Glomerular visceral epithelial cell (primary cell): ENCODE measurements around the gene TMEM187.
A peak's percentile ranks its signal among the peaks of the same experiment; 100 is the strongest.

Source experiments
- DNase-seq: peaks from one replicate; pipeline ENCODE4 v3.0.0-alpha.2; 2016; ENCODE audit errors: extremely low spot score

The TMEM187 gene

DNA sequence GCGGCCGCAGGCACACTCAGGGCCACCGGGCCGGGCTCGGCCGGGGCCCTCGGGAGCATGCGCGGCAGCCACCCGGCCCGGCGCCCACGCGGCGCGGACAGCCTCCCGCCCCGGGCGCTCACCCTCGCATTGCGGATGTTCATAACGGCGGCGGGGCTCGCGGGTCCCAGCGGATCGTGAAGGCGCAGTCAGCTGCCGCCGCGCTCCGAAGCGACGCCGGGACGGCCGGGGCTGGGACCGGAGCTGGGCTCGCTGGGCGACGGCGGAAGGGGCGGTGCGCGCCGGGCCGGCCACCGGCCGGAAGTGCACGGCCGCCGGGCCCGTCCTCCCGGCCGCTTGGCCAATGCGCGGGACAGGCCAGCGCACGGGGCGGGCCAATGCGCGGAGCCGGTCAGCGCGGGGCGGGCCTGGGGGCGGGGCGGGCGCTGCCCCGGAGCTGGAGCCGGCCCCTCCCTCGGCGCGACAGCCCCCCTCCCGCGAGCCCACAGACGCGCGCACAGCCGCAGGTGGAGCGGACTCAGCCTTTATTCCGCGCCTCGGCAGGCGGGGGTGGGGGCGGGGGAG is 37.7 kb upstream of the TMEM187 start, which contains the start of gene NAA10:
NAA10 (minus strand) TSS at position 276 of the 564 bp plus-strand sequence; CDS start at position 143, 133 bp downstream.
- peak; percentile 79 for DNase-seq

DNA sequence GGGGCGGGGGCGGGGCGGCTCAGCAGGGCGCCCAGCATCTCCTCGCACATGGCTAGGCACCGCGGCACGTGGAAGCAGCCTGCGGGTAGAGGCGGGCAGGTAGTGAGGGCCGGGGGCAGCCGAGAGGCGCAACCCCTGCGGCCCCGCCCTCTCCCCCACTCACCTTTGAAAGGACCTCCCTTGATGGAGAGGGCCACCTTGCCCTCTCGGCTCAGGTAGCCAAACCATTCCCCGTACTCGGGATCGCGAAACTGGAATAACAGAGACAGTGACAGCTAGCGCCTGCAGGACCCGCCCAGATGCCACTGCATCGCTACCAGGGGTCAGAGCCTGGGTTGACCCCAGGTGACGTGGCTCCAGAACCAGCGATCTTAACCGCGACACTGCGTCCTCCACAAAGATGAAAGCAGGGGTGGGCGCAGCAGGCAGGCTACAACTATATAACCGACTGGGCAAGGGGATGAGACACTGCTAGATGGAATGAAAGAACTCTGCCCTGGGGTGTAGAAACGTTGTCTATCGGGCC is 37.2 kb upstream of the TMEM187 start:
- no peak for DNase-seq

DNA sequence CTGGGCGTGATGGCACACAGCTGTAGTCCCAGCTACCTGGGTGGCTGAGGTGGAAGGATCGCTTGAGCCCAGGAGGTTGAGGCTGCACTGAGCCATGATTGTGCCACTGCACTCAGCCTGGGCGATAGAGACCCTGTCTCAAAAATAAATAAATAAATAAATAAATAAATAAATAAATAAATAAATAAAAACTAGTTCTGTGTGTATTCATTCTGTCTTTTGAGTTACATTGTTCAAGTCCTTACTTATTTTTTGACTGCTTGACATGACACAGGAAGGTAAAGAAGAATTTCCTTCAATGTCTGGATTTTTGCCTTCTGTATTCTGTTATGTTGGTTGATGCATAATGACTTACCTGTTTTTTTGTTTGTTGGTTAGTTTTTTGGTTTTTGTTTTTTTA is 35.5 kb upstream of the TMEM187 start:
- DNase-seq = no peak

DNA sequence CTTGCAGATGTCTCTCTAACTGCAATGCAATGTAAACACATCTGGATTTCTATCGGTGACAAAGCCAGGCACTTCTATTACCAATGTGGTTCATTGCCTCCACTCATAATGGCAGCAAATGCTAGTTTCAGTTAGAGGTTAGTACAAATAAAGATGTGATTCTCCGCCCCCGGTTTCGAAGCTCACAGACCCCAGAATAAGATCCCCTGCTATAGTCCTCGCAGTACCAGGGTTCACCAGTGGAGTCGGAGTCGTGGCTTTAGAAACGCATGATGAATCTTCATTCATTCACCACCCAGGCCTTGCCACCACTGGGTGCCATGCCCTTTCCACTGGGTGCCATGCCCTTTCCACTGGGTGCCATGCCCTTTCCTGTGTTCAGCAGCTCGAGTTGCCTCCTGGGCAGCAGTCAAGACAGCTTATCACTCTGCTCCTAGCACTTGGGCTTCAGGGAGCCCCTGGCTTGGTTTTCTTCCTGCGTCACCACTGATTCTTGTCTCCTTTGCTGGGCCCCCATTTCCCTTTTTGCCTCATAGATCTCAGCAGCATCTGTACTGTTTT is 34.2 kb upstream of the TMEM187 start:
- DNase-seq = no peak

DNA sequence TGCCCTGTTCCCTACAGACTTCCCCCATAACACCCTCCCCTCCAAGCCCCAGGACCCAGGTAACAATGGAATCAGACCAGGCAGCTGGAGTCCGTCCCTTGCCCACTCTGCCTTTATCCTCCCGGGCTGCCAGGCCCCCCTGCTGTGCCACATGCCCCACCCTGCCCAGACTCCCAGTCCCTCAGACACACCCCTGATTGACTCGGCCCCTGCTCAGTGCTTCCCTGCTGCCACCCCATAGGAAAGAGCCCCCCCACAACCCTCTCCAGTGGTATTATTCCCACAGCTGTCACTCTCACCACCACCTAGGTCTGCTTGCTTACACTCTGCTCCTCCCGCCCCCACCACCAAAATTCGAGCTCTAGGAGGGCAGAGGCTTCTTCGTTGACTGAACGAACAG is 33.0 kb upstream of the TMEM187 start:
- no peak for DNase-seq

DNA sequence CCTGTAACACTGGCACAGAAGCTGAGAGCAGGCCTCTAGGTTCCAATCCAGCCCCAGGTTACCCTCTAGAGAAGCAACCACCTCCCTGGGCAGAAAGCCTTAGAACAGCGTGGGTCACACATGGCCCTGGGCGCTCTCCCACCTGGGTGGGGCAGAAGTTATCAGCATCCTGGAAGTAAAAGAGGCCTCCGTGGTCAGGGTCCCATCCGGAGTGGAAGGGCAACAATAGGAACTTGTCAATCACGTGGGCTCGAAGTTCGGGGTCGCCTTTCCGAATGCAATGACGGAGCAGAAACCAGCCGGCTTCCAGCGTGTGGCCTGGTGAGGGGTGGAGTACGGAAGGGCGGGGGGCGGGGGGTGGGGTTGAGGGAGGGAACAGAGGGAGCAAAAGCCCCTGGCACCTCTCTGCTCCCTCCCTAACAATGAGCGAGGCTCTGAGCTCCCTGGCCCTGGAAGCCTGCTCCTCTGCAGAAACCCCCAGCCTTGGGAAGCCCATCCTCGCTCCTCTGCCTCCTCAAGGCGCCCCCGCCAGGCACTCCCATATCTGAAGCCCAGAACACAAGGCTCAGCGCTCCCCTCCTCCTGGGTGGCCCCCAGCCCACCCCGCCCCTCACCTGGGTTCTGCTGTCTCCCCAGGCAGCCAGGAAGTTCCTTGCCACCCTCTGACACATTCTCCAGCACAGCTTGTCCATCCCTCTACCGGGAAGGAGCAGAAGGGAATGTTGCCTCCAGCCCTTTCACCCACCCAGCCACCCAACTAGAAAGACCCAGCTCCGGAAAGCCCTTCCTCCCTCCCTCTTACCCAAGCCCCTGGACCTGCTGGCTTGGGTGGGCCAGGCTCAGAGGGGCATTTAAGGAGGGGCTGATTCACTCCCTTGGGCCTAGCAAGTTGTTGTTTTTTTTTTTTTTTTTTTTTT is 31.0 kb upstream of the TMEM187 start:
- DNase-seq = no peak

DNA sequence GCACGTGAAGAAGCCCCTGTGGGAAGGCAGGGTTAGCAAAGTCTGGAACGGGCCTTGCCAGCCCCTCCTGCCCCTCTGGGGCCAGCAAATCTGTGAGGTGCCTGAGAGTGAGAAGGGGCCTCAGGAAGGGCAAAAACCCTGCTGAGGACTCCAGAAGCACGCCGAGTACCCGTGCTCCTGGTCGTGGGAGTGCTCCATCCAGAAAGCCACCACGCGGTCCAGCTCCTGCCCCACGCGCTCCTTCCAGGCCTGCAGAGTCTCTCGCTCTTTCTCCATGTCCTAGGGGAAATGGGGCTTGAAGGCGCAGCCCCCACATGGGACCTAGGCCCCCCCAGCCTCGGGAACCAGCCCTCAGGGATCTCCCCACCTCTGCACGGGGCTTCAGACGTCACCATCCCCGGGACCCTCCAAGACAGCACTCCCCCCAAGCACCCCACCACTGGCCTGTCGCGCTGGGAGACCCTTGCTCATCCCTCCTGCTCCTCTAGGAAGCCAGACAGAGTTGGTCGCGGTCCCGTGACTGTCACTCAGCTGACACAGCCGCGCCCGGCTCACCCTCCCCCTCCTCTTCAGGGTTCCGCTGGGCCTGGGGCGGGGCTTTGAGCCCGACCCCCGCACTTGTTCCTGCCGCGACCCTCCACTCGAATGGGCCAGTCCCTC is 28.3 kb upstream of the TMEM187 start, which contains the start of gene RENBP:
RENBP (minus strand) TSS at position 504 of the 660 bp plus-strand sequence; CDS start at position 471, 33 bp downstream.
- no peak for DNase-seq

DNA sequence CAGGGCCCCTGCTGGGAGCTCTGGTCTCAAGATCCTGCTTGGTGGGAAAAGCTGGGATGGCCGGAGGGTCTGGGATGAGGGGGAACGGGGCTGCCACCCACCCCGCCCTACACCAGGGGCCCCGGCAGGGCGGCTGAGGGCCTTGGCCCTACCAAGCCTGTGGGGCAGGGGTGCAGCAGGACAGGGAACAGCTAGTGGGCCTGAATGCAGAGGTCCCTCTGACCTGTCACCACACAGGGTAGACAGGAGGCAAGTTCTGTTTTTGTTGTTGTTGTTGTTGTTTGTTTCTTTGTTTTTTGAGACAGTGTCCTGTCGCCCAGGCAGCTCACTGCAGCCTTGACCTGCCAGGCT is 27.8 kb upstream of the TMEM187 start:
- no peak for DNase-seq

DNA sequence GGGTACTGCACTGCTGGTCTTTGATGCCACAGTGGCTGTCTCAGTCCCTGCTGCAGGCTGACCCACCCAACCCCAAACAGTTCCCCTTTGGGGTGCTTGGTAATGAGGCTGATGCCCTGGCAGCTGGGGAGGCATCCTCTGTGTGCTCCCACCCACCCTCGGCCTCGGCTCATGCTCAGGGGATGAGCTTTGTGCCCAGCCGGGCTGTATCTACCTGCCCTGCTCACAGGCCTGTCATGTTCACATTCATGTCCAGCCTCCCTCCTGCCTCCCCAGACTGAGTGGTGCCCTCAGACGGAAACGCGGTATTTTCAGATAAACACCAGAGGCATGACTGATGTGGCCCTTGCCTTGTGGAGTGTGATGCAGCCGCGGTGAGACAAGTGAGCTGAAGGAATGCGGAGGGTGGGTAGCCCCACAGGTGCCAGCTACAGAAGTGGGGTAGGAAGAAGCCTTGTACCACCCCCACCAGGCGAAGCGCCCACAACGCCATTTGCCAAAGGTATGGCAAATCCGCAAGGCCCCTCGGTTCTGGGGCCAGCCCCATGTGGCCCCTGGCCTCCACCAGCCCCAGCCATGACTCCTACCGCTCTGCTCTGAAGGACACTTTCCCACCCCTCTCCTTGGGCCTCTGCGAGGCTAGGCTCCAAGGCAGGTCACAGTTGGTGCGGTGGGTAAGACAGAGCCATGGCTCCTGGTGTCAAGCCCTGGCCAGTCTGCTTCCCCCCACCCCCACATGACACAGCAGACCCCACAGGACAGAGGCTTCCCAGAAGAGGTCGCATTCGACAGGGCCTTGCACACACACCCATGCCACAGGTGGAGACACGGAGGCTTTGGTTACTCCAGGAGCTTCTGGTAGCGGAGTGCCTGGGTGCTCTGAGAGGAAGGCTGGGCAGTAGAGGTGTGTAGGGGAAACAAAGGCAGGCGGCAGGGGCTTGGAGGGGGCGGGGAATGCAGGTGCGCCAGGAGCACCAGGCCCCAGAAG is 26.3 kb upstream of the TMEM187 start:
- DNase-seq = no peak

DNA sequence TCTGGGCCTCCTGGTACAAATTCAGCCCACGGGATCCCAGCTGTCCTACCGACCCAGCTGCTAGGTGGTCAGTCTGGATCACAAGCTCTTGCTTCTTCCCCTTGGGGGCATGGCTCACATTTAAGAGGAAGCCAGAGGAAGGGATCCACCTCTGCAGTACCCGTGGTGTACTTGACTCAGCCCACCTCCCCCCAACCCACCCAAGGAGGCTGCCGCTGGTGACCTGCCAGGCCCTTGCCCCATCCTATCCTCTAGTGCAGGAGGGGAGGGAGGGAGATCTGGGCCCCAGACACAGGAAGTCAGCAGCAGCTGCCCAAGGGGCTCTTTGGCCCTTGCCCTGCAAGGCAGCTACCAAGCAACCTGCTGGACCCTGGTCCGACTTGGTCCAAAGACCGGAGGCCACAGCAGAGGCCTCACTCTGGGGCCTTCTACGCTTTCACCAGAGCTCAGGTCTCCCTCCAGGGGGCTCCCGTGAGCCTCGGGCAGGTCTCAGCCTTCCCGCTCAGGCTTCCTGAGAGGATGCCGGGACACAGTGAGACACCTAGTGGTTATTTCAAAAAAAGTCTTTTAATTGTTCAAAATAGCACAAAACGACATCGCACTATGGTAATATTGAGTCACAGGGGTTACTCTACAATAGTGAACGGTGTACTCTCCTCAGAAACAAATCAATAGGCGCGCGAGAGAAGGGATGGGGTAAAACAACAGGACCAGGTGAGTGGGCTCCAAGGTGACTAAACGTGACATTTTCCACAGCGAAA is 25.4 kb upstream of the TMEM187 start:
- DNase-seq = peak; percentile 76

DNA sequence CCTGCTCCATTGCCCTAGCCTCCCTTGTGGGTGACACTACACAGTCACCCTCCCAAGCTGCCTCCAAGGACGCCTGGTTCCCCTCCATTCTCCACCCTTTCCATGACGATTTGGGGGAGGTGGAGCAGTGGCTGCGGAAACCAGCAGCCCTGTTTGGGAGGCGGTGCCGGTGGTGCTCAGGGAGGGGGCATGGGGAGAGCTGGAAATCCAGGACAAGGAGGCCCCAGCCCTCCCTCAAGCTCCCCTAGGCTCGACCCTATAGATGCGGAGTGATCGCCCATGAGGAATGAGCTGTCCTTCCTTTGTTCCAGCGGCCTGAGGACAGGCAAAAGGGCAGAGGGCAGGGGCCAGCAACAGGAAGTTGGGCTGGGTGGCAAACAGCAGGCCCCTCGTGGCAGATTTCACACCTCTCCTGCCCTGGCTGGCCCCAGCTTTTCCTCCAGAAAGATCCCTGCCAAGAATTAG is 24.5 kb upstream of the TMEM187 start:
- DNase-seq = no peak

DNA sequence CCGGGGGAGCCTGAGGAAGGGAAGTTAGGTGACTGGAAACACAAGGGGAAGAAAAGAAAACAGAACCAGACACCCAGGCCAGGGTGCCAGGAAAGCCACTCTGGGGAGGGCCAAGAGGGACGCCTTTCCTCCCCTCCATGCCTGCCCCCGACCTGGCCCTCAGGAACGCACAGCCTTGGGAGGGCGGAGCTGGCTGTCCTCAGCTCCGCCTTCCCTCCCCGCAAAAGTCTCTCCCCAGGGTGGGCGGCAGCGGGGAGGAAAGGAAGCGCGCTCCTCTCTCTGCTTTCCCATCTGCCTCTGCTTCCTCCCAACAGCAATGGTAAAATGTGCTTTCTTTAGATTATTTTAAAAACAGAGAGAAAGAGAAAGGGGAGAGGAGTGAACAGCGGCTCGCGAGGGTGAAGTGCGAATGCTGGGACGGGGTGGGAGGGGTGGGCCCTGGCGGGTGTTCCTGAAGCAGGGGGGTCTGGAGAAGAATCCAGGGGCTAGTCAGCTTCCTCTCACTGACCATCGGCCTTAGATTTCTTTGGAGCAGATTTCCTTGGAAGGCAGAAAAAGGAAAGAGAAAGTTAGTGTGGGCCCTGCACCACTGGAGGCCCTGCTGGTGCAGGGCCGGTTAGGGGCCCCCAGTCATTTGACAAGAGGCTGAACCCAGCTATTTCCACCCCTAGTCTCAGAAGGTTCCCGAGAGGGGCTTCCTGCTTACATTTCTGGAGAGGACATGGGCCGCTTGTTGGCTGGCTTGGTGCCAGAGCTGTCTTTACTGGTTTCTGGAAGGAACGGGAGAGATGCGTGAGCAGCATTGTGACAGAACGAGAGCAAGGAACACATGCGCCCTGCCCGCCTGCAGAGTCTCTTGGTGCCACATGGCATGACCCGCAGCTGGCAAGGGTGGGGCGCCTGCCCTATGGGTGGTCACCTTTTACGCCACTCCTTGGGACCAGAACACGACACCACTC is 23.4 kb upstream of the TMEM187 start:
- no peak for DNase-seq

DNA sequence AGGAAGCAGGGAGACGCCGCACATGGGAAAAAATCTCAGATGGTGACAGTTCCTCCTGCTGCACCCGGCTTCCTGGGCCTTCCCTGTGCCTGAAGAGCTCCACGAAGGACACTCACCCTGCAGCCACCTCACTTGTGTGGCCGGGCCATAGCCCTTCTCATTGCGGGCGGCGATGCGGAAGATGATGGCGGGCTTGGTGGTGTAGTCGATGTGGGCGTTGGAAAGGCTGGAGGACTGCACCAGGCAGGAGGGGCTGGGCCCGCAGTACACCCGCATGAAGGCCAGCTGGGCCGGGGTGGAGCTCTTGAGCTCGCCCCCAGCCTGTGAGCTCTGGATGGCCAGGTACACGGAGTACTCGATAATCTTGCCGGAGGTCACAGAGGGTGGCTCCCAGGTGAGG is 22.4 kb upstream of the TMEM187 start:
- no peak for DNase-seq

DNA sequence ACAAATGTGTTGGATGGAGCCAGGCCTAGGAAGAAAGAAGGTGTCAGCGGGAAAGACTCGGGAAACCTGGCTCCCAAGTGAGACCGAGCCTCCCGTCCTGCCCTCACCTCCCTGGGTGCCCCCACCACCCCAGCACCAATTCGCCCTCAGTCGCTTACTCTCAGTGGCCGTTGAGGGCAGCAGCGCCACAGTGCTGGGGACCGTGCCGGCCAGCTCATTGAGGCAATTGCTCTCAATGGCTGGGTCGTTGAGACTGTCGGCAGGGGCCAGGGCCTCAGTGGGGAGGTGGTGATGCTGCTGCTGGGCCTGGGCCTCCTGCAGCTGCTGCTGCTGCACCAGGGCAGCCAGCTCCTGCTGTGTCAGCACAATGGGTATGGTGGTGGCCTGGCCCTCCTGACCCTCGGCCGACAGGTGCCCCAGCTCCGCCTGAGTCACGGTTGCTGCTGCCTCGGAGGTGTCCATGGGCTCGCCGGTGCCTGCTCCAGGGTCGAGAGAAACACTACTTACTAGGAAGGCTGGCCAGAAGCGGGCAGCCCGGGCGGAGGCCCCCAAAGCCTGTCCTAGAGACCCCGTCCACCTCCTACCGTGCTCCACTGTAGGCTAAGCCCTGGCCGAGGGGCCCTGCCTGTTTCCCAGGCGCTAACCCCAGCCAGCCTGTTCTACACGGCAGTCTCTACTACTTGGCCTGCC is 20.7 kb upstream of the TMEM187 start:
- DNase-seq = no peak

DNA sequence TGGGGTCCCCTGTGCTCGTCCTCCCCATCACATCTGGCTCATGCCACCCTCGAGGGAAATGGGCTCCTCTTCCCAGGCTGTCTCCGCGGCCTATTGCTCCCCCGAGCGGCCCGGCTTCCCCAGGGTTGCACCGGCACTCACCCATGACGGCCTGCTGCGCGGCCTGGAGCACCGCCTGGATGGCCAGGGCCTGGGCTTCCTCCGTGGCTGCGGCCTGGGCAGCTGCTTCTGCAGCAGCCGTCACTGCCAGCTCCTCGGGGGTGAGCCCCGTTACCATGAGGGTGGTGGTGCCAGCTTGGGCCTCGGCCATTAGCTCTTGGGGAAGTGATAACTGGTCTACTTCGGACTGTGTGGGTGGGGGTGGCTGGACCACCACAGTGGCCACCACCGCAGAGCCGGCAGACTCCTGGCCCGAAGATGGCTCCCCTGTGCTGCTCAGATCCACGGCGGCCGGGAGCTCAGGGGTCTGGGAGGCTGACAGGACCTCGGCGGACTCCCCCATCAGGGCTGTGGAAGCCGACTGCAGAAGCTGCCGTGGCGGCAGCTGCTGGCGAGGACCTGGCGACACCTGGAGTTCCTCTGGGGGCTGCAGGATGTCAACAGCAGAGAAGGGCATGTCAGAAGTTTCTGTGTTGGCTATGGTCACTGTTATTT is 20.1 kb upstream of the TMEM187 start:
- no peak for DNase-seq

DNA sequence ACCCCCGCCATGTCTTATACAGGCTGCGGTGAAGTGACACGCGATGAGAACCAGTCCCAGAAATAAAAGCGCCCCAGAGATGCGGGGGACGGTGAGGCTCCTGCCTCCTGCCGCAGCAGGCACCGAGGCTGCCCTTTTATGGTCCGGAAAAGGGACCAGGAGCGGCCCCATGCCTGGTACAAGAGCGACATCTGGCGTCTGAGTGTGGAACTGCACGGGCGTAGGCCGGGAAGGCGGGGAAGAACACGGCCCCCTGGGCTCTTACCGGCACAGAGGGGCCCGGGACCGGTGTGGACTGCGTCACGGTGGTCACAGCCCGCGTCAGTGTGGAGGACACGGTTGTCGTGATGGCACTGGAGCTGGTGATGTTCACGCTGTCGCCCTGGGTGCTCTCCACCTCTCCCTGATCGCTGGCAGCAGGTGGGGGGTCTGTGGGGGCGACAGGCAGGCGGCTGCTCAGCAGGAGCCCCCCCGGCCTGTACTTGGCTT is 19.2 kb upstream of the TMEM187 start:
- peak; percentile 65 for DNase-seq

DNA sequence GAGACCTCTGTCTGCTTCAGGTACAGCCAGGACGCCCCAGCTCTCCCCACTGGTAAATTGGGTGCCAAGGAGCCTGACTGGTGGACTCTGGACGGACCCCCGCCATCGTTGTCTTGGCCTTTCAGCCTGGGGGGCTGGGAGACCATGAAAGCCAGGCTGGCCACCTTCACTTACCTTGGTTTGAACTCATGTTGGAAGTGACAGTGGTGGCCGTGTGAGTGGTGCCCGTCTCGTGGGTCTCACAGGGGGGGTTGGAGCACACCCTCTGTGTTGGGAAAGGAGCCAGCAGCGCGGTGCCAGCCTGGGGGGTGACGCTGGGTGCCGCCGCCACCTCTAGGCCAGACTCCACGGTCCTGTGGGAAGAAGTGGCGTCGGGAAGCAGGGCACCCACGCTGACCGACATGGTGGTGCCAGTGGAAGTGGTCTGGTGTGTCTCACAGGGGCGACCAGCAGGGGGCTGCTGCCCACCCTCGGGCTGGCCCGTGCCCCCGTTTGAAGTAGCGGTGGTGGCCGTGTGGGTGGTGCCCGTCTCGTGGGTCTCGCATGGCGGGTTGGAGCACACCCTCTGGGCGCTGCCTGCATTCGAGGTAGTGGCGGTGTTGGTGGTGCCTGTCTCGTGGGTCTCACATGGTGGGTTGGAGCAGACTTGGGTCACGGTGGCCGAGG is 18.5 kb upstream of the TMEM187 start:
- DNase-seq = no peak
